Tibial nerve (tissue), 3 donors: Measurements from ENCODE around the gene ZNF892.

Experiments
- POLR2A ChIP-seq, 2 donors: fragments of 450-650 bp; IDR thresholded peaks; one replicate each; pipeline ENCODE4 v1.6.1; 2017; ENCODE audit warnings: antibody characterized with exemption in 2 of 2, mild to moderate bottlenecking in 2 of 2, moderate library complexity in 2 of 2
- TF ChIP-seq, protein P1 (sequence below), 5 experiments: fragments of 200-600 bp in 3 of 5; fragments of 450-650 bp in 2 of 5; sonication (generic) in 3 of 5; IDR thresholded peaks; one replicate each; pipeline ENCODE4 v1.5.1; 2016 to 2019; ENCODE audit warnings: antibody characterized with exemption in 5 of 5, mild to moderate bottlenecking in 3 of 5, moderate library complexity in 2 of 5

DNA sequence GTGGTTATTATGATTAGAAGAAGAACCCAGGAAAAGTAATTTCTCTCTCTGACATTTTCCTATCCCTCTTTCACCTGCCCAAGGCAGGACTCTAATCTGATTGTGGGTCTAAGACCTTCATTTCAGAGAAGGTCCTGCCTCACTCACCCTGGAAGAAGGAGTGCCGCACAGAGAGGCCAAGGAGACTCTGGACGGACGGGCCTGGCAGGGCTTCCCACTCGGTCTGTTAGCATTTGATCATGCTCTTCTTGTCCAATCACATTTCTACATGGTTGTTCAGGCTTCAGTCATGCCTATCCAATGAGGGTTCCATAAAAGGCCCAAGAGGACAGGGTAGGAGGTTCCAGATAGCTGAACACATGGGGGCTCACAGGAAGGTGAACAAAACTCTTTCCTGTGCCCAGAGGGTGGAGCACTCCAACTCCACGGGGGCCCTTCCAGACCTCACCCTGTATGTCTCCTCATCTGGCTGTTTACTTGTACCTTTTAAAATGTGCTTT, 27.0 kb downstream of the ZNF892 start:
- TF ChIP-seq, protein P1, sequence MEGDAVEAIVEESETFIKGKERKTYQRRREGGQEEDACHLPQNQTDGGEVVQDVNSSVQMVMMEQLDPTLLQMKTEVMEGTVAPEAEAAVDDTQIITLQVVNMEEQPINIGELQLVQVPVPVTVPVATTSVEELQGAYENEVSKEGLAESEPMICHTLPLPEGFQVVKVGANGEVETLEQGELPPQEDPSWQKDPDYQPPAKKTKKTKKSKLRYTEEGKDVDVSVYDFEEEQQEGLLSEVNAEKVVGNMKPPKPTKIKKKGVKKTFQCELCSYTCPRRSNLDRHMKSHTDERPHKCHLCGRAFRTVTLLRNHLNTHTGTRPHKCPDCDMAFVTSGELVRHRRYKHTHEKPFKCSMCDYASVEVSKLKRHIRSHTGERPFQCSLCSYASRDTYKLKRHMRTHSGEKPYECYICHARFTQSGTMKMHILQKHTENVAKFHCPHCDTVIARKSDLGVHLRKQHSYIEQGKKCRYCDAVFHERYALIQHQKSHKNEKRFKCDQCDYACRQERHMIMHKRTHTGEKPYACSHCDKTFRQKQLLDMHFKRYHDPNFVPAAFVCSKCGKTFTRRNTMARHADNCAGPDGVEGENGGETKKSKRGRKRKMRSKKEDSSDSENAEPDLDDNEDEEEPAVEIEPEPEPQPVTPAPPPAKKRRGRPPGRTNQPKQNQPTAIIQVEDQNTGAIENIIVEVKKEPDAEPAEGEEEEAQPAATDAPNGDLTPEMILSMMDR (IDR thresholded peaks at IDR 0.05): no peak
- TF ChIP-seq POLR2A (IDR thresholded peaks at IDR 0.05): no peak
